Left lung (tissue), 10 donors: ENCODE data around the gene RIT2. TPM values are rescaled to one million over a fixed set of nuclear protein-coding genes. Genes with fewer than 3 reads are reported as not detected.

Source experiments
- ATAC-seq: fragments of 200-7000 bp; cut with Tn5 transposase; one replicate; pipeline ENCODE4 v1.9.1; 2020; ENCODE audit warnings: moderate library complexity
- DNase-seq, 4 donors: peaks; one replicate each; pipeline ENCODE4 v3.0.0-alpha.2; 2013 to 2020
- H3K27ac ChIP-seq, 2 donors: fragments of 200-600 bp; sonication (generic) in 1 of 2; one replicate each; pipeline versions ENCODE4 v1.5.0 to v1.8.0; 2020 to 2021
- H3K27me3 ChIP-seq, 2 donors: fragments of 200-600 bp; sonication (generic) in 1 of 2; one replicate each; pipeline versions ENCODE4 v1.5.0 to v1.8.0; 2020 to 2021
- H3K36me3 ChIP-seq, 2 donors: fragments of 200-600 bp; sonication (generic) in 1 of 2; one replicate each; pipeline versions ENCODE4 v1.5.0 to v1.8.0; 2020 to 2021
- H3K4me1 ChIP-seq, 2 donors: fragments of 200-600 bp; one replicate each; pipeline ENCODE4 v1.8.0; 2021
- H3K4me3 ChIP-seq, 2 donors: fragments of 200-600 bp; sonication (generic) in 1 of 2; one replicate each; pipeline versions ENCODE4 v1.5.0 to v1.8.0; 2020 to 2021; ENCODE audit warnings: mild to moderate bottlenecking in 1 of 2
- H3K9me3 ChIP-seq, 2 donors: fragments of 200-600 bp; sonication (generic) in 1 of 2; one replicate each; pipeline versions ENCODE4 v1.5.0 to v1.8.0; 2020 to 2021
- intact Hi-C, 2 donors: fragments of 100-400 bp; cut with DNase I; formaldehyde crosslinking; loops; one replicate each; pipeline versions ENCODE4 v1.11.2 to v1.14.2; 2022
- polyA plus RNA-seq, 6 donors: library from polyadenylated mRNA; unstranded; fragments of 120-200 nt; gene quantifications; one replicate each; pipeline ENCODE4 v1.2.1, GENCODE V29; 2013; ENCODE audit not compliant: insufficient read length in 6 of 6
- total RNA-seq, 2 donors: library from RNA; stranded (reverse); fragmentation: NEBNext Ultra II Directional; extraction: Animal tissue kit (Norgen Biotek cat#: 25700); gene quantifications; one replicate each; pipeline ENCODE4 v1.2.1, GENCODE V29; 2021
- TF ChIP-seq, protein P1 (sequence below), 2 donors: fragments of 200-600 bp; sonication (generic) in 1 of 2; IDR thresholded peaks; one replicate each; pipeline versions ENCODE4 v1.5.0 to v1.8.0; 2021; ENCODE audit warnings: antibody characterized with exemption in 2 of 2
- donor health status: DM: no; HTN: yes; CAD: no.
- donor health status: DM: no; HTN: no; CAD: no.

The RIT2 gene
- total and polyA plus RNA-seq, 8 donors = not detected

DNA sequence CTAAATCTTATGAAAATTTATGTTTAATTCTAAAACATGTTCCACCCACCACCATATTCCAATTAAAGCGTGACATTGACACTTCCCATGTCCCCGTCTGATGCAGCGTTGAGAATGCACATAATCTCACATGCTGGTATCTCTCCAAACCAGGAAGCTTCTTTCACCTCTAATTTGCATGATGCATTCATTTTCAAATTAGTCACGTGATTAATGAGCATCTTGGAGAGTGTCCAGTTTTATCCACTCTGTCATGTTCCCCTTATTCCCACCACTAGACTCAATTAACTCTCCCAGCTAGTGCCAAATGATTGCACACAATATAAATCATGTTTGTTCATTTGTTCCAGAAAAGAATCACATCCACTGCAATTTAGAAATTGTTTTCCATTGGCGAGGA, 105.8 kb downstream of the RIT2 start:
- H3K27ac ChIP-seq = no peak overlapping the region
- TF ChIP-seq, protein P1, sequence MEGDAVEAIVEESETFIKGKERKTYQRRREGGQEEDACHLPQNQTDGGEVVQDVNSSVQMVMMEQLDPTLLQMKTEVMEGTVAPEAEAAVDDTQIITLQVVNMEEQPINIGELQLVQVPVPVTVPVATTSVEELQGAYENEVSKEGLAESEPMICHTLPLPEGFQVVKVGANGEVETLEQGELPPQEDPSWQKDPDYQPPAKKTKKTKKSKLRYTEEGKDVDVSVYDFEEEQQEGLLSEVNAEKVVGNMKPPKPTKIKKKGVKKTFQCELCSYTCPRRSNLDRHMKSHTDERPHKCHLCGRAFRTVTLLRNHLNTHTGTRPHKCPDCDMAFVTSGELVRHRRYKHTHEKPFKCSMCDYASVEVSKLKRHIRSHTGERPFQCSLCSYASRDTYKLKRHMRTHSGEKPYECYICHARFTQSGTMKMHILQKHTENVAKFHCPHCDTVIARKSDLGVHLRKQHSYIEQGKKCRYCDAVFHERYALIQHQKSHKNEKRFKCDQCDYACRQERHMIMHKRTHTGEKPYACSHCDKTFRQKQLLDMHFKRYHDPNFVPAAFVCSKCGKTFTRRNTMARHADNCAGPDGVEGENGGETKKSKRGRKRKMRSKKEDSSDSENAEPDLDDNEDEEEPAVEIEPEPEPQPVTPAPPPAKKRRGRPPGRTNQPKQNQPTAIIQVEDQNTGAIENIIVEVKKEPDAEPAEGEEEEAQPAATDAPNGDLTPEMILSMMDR (IDR thresholded peaks at IDR 0.05) = no peak
- no peaks in the 10 kb centered on the region for H3K9me3 ChIP-seq
- H3K27me3 ChIP-seq = no peaks in the 10 kb centered on the region
- intact Hi-C loops = no loop called here
- no peaks in the 10 kb centered on the region for H3K36me3 ChIP-seq
- no peak for DNase-seq
- no peak overlapping the region for H3K4me3 ChIP-seq
- ATAC-seq = no peak
- H3K4me1 ChIP-seq = no peaks in the 10 kb centered on the region

DNA sequence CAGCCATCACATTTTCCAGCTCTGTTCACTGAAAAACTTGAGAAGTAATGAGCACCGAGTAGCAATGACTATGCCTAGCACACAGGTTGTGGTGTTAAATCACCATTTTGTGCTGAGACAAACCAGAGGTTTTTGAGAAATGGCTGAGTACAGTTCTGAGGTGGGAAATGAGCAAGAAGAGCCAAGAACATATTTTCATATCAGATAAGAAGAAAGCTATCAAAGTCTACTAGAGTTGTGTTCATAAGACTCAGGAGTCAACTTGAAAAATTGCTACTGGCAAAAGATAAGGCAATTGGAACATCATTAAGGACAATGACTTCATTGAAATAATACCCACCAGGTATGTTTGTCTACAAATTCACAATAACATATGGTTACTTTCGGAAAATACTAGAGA, 108.1 kb downstream of the RIT2 start:
- H3K36me3 ChIP-seq = no peaks in the 10 kb centered on the region
- no peaks in the 10 kb centered on the region for H3K9me3 ChIP-seq
- H3K27me3 ChIP-seq = no peaks in the 10 kb centered on the region
- no peak overlapping the region for H3K27ac ChIP-seq
- intact Hi-C loops = no loop called here
- no peaks in the 10 kb centered on the region for H3K4me1 ChIP-seq
- H3K4me3 ChIP-seq = no peak overlapping the region
- DNase-seq (no peak), ATAC-seq (no peak)
- TF ChIP-seq, protein P1 (IDR thresholded peaks at IDR 0.05) = no peak

DNA sequence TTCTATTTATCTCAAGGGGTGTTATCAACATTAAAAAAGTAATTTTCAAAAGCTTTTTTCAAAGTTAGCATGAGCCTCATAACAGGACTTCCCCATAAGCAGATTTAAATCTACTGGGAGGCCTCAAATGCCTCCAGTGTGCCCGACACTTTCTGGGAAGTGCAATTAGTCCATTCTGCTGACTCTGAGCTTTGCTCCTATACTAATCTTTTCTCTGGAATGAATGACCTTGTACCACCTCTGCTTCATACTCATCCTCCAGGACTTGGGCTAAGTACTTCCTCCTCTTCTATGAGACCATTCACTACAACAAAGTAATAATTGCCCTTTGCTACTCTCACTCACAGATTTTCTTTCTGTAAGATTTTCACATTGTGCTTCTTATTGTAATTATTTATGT, 111.1 kb downstream of the RIT2 start:
- DNase-seq (no peak), ATAC-seq (no peak)
- intact Hi-C loops = no loop called here

DNA sequence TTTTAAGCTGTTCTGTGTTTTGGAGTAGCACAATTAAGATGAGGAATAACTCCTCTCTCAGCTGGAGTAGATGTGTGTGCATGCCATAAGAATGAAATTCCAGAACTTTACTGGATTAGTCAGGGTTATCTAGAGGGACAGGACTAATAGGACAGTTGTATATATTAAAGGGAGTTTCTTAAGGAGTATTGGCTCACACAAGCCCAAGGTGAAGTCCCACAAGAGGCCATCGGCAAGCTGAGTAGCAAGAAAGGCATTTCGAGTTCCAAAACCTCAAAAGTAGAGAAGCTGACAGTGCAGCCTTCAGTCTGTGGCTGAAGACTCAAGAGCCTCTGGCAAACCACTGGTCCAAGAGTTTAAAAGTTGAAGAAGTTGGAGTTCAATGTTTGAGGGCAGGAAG, 113.7 kb downstream of the RIT2 start:
- no peak for DNase-seq
- TF ChIP-seq, protein P1 (IDR thresholded peaks at IDR 0.05) = no peak
- no peak for ATAC-seq
- no peak overlapping the region for H3K4me3 ChIP-seq
- H3K27me3 ChIP-seq = no peaks in the 10 kb centered on the region
- no peaks in the 10 kb centered on the region for H3K9me3 ChIP-seq
- intact Hi-C loops = no loop called here
- no peaks in the 10 kb centered on the region for H3K4me1 ChIP-seq
- H3K36me3 ChIP-seq = no peaks in the 10 kb centered on the region
- no peak overlapping the region for H3K27ac ChIP-seq

More for the DNA sequence above, 111.1 kb downstream of the RIT2 start:
- Histone ChIP-seq H3K27me3 (no peaks in the 10 kb centered on the region), H3K36me3 (no peaks in the 10 kb centered on the region), H3K27ac (no peak overlapping the region), H3K4me1 (no peaks in the 10 kb centered on the region), H3K9me3 (no peaks in the 10 kb centered on the region), H3K4me3 (no peak overlapping the region)
- TF ChIP-seq, protein P1 (IDR thresholded peaks at IDR 0.05) = no peak

DNA sequence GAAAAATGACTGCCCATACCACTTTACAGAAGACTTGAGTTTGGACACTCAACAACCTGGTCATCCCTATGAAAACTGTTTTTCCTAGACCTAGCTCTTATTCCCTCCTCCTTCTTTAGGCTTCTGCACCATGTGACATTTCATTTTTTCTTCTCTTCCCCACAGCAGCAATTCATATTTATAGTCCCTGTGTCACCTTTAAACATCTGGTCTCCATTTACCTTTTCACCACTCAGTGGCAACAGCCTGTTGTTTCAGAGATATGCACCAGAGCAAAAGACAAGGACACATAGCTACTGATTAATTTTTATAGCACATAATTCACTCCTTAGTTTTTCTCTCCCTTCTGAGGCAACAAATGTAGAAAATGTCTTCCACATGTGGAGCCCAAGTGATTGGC, 118.7 kb downstream of the RIT2 start:
- no peaks in the 10 kb centered on the region for H3K9me3 ChIP-seq
- TF ChIP-seq, protein P1 (IDR thresholded peaks at IDR 0.05) = no peak
- no peak overlapping the region for H3K27ac ChIP-seq
- no peak for DNase-seq
- intact Hi-C loops = no loop called here
- no peaks in the 10 kb centered on the region for H3K36me3 ChIP-seq
- H3K4me3 ChIP-seq = no peak overlapping the region
- no peaks in the 10 kb centered on the region for H3K27me3 ChIP-seq
- H3K4me1 ChIP-seq = no peaks in the 10 kb centered on the region
- ATAC-seq = no peak
